ENCODE measurements around the gene CD38. TPM values are rescaled to one million over a fixed set of nuclear protein-coding genes. Genes with fewer than 3 reads are reported as not detected.

CD38 gene
- total RNA-seq, 1 experiment from 2014 or later = 0.07 TPM

GRCh38 chr4:15851969-15852368 lies 73.8 kb downstream of the CD38 start:
- H3K4me1 Mint-ChIP-seq = no peaks in the 10 kb centered on the region
- no CpG with 5 or more reads among the region's 6 CpGs for WGBS (ENCODE audit: extremely low coverage, insufficient read length, low lambda C conversion rate)
- H3K79me2 ChIP-seq (ENCODE audit: insufficient read depth, low read length) = no peaks in the 10 kb centered on the region

More at GRCh38 chr4:15851969-15852368, 73.8 kb downstream of the CD38 start:
- Mint-ChIP-seq H3K36me3 (ENCODE audit: insufficient read depth in 1 of 3, low read depth in 3 of 3) (no peaks in the 10 kb centered on the region), H3K9me3 (peaks cover 0 to 2% of the 10 kb centered on the region in 2 experiments; a peak in 1 of 5 replicates), H3K27me3 (ENCODE audit: low read depth) (no peaks in the 10 kb centered on the region), H3K27ac (no peak overlapping the region), H3K4me3 (no peak overlapping the region)
- H3K56ac ChIP-seq (ENCODE audit: insufficient read length, low read depth, low read length) = no peak overlapping the region
- no peak for TF ChIP-seq CTCF (conservative IDR thresholded peaks at IDR 0.05)
- H2AFZ ChIP-seq (ENCODE audit: low read length) = no peak overlapping the region
- H3K18ac ChIP-seq (ENCODE audit: insufficient read length, low read depth, low read length) = no peak overlapping the region
- no peaks in the 10 kb centered on the region for H3K23me2 ChIP-seq (ENCODE audit: insufficient read length, low read depth, low read length, poor library complexity, severe bottlenecking)
- H2BK120ac ChIP-seq (ENCODE audit: low read depth, low read length, poor library complexity, severe bottlenecking) = no peak overlapping the region
- no peaks in the 10 kb centered on the region for H4K20me1 ChIP-seq (ENCODE audit: control insufficient read depth, insufficient read depth, insufficient read length)
- no peak overlapping the region for H3K4ac ChIP-seq (ENCODE audit: low read depth, low read length)
- H3K9ac ChIP-seq (ENCODE audit: extremely low read depth, insufficient read length, low read length) = no peak overlapping the region
- H3T11ph ChIP-seq (ENCODE audit: low read length) = no peak overlapping the region
- no peaks in the 10 kb centered on the region for H3K4me1 ChIP-seq (ENCODE audit: insufficient read depth, low read length)
- no peak overlapping the region for H4K91ac ChIP-seq (ENCODE audit: insufficient read length, low read depth, low read length)
- no peak overlapping the region for H2BK12ac ChIP-seq (ENCODE audit: insufficient read length, low read depth, low read length)
- no peaks in the 10 kb centered on the region for H3K79me1 ChIP-seq (ENCODE audit: insufficient read depth, low read depth, low read length, poor library complexity, severe bottlenecking)
- H3K27me3 ChIP-seq (ENCODE audit: insufficient read depth, low read length) = no peaks in the 10 kb centered on the region
- H3K9me3 ChIP-seq (ENCODE audit: control insufficient read depth, low read depth, low read length) = no peaks in the 10 kb centered on the region
- H3K27ac ChIP-seq (ENCODE audit: insufficient read length, low read depth, low read length) = no peak overlapping the region
- H2AK5ac ChIP-seq (ENCODE audit: insufficient read length, low read length) = no peak overlapping the region
- H3K14ac ChIP-seq (ENCODE audit: insufficient read depth, low read length) = no peak overlapping the region
- H4K5ac ChIP-seq (ENCODE audit: insufficient read length, low read depth, low read length) = no peak overlapping the region
- no peak overlapping the region for H2BK5ac ChIP-seq (ENCODE audit: insufficient read length, low read length)
- no peak overlapping the region for H3K23ac ChIP-seq (ENCODE audit: insufficient read length, low read depth, low read length)
- H2BK20ac ChIP-seq (ENCODE audit: low read depth, low read length, poor library complexity, severe bottlenecking) = no peak overlapping the region
- H3K4me2 ChIP-seq (ENCODE audit: insufficient read depth, insufficient read length, low read length) = no peak overlapping the region
- H2BK15ac ChIP-seq (ENCODE audit: low read depth, low read length) = no peak overlapping the region
- no peak overlapping the region for H4K8ac ChIP-seq (replicated peaks; ENCODE audit: insufficient read length, low read depth, low read length)
- no peak for DNase-seq

Data from H9 (cell line).